Panc1 (cell line): Measurements from ENCODE around the gene RABEP1. TPM values are rescaled to one million over a fixed set of nuclear protein-coding genes. Genes with fewer than 3 reads are reported as not detected.

ENCODE experiments used
- ATAC-seq: fragments of 200-7000 bp; cut with Tn5 transposase; 2 replicates; pipeline ENCODE4 v1.9.1; 2020; ENCODE audit warnings: mild to moderate bottlenecking, moderate library complexity
- BruUV-seq: library from RNA; stranded (reverse); fragments of 400-500 nt; replicated peaks from 2 replicates; lab custom pipeline; 2021; lab: Mats Ljungman, UMichigan
- CTCF ChIA-PET: fragments of 300-600 bp; sonication (Branson Sonifier 250); formaldehyde crosslinking; loops from one replicate; lab custom pipeline; 2022; ENCODE audit warnings: antibody characterized with exemption; lab: Charles Lee
- POLR2A ChIA-PET: fragments of 300-600 bp; sonication (Branson Sonifier 250); formaldehyde crosslinking; loops from one replicate; lab custom pipeline; 2022; ENCODE audit warnings: antibody characterized with exemption; lab: Charles Lee
- DNase-seq: peaks from one replicate; pipeline ENCODE4 v3.0.0-alpha.2; 2010; ENCODE audit warnings: low read depth, low spot score
- H3K27ac ChIP-seq: 2 replicates; pipeline ENCODE4 v1.5.1; 2011; ENCODE audit warnings: mild to moderate bottlenecking, low read length, inconsistent platforms
- H3K27me3 ChIP-seq: fragments of 200-500 bp; sonication (Bioruptor generic); 2 replicates; pipeline ENCODE4 v1.6.0; 2014; ENCODE audit warnings: low read length, inconsistent platforms; ENCODE audit not compliant: control insufficient read depth, insufficient read depth
- H3K36me3 ChIP-seq: fragments of 200-500 bp; sonication (Bioruptor generic); 2 replicates; pipeline ENCODE4 v1.5.1; 2014; ENCODE audit warnings: inconsistent platforms, mild to moderate bottlenecking, low read length, moderate library complexity; ENCODE audit not compliant: control insufficient read depth, insufficient read depth
- H3K4me1 ChIP-seq: 2 replicates; pipeline ENCODE4 v1.5.1; 2011; ENCODE audit warnings: inconsistent platforms, mild to moderate bottlenecking, low read length, moderate library complexity; ENCODE audit not compliant: control insufficient read depth, insufficient read depth
- H3K4me3 ChIP-seq, 2 experiments: 2 replicates each; pipeline ENCODE4 v1.5.1; 2011 to 2012; ENCODE audit warnings: low read depth in 2 of 2, low read length in 2 of 2, mild to moderate bottlenecking in 2 of 2, inconsistent platforms in 1 of 2, moderate library complexity in 1 of 2
- H3K9me3 ChIP-seq: fragments of 200-500 bp; sonication (Bioruptor generic); 2 replicates; pipeline ENCODE4 v1.5.1; 2014; ENCODE audit warnings: low read depth, mild to moderate bottlenecking, inconsistent platforms, low read length, moderate library complexity; ENCODE audit not compliant: control insufficient read depth, insufficient read depth
- POLR2AphosphoS5 ChIP-seq: IDR thresholded peaks from 2 replicates; pipeline ENCODE4 v1.6.1; 2012; ENCODE audit warnings: mild to moderate bottlenecking, low read depth, low read length, moderate library complexity
- SIN3A ChIP-seq: IDR thresholded peaks from 2 replicates; pipeline ENCODE4 v1.6.1; 2012; ENCODE audit warnings: low read depth, mild to moderate bottlenecking, low read length, moderate library complexity, borderline replicate concordance; ENCODE audit not compliant: insufficient read depth
- TCF7L2 ChIP-seq: IDR thresholded peaks from 2 replicates; pipeline ENCODE4 v1.6.1; 2011; ENCODE audit warnings: mild to moderate bottlenecking, low read depth, low read length, inconsistent platforms
- in situ Hi-C: cut with HindIII; loops from 2 replicates; pipeline ENCODE4 v1.10.0; 2016; ENCODE audit warnings: low sequenced_read_pairs, low pct_unique_long_range_greater_than_20kb
- intact Hi-C: fragments of 100-400 bp; cut with micrococcal nuclease; formaldehyde crosslinking; loops from one replicate; pipeline ENCODE4 v1.10.0; 2022; ENCODE audit not compliant: unreplicated experiment
- total RNA-seq: library from RNA; stranded (reverse); gene quantifications from one replicate; pipeline ENCODE4 v1.2.1, GENCODE V29; 2021; ENCODE audit not compliant: unreplicated experiment
- TF ChIP-seq, protein P1 (sequence below), 2 experiments: IDR thresholded peaks; 2 replicates each; pipeline ENCODE4 v1.6.1; 2011 to 2012; ENCODE audit warnings: low read depth in 2 of 2, control low read depth in 1 of 2, low read length in 1 of 2, mild to moderate bottlenecking in 1 of 2, moderate library complexity in 1 of 2; ENCODE audit not compliant: insufficient read depth in 1 of 2
- TF ChIP-seq, protein P2 (sequence below): fragments of 450-650 bp; IDR thresholded peaks from 2 replicates; pipeline ENCODE4 v1.5.1; 2017; ENCODE audit warnings: mild to moderate bottlenecking

Gene RABEP1
- total RNA-seq, 1 experiment from 2014 or later, result 28.2 TPM

DNA sequence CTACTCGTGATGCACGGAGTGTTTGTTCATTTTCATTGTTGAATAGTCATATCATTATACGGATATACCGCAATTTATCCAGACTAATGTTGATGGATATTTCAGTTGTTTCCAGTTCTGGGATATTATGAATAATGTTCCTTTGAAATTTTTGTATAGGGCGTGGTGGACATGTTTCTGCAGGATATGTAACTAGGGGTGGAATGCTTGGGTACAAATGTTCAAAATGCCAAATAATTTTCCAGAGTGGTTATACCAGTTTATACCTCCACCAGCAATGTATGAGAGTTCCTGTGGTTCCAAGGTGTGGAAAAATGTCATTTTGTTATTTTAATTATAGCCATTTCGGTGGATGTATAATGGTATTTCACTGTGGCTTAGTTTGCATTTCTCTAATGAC is 83.7 kb downstream of the RABEP1 start:
- no TSS peak for BruUV-seq
- TF ChIP-seq SIN3A (no peak), TCF7L2 (no peak)
- ChIA-PET POLR2A (no interaction called here), CTCF (no interaction called here)
- no peaks in the 10 kb centered on the region for H3K27me3 ChIP-seq
- intact Hi-C loops, result no loop called here
- in situ Hi-C loops, result no loop called here
- H3K36me3 ChIP-seq, result peaks cover 8% of the 10 kb centered on the region
- ATAC-seq (no peak), DNase-seq (no peak)
- H3K9me3 ChIP-seq, result no peaks in the 10 kb centered on the region
- H3K4me1 ChIP-seq, result no peaks in the 10 kb centered on the region
- no peak overlapping the region for H3K4me3 ChIP-seq
- no peak overlapping the region for H3K27ac ChIP-seq

DNA sequence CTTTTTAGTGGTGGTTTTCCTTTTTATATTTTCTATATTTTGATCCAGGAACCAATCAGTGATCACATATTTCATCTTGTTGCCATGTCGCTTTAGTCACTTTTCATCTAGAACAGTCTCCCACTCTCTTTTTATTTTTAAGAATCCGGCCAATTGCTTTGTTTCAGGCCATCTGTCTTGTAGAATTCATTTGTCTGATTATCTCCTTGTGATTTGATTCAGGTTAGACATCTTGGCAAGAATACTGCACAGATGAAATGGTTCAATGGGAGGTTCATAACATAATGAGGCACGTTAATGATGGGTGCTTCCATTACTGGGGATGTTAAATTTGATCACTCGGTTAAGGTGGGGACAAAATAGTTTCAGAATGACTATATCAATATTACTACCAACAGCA is 88.3 kb downstream of the RABEP1 start:
- DNase-seq, result no peak
- no peak overlapping the region for H3K4me3 ChIP-seq
- ChIA-PET CTCF (no interaction called here), POLR2A (no interaction called here)
- H3K4me1 ChIP-seq, result no peaks in the 10 kb centered on the region
- no peaks in the 10 kb centered on the region for H3K9me3 ChIP-seq
- H3K27ac ChIP-seq, result no peak overlapping the region
- TSS peak; percentile 60 for BruUV-seq
- peaks cover 4% of the 10 kb centered on the region for H3K36me3 ChIP-seq
- intact Hi-C loops, result no loop called here
- in situ Hi-C loops, result no loop called here
- H3K27me3 ChIP-seq, result no peaks in the 10 kb centered on the region
- no peak for ATAC-seq
- TF ChIP-seq, protein P1, sequence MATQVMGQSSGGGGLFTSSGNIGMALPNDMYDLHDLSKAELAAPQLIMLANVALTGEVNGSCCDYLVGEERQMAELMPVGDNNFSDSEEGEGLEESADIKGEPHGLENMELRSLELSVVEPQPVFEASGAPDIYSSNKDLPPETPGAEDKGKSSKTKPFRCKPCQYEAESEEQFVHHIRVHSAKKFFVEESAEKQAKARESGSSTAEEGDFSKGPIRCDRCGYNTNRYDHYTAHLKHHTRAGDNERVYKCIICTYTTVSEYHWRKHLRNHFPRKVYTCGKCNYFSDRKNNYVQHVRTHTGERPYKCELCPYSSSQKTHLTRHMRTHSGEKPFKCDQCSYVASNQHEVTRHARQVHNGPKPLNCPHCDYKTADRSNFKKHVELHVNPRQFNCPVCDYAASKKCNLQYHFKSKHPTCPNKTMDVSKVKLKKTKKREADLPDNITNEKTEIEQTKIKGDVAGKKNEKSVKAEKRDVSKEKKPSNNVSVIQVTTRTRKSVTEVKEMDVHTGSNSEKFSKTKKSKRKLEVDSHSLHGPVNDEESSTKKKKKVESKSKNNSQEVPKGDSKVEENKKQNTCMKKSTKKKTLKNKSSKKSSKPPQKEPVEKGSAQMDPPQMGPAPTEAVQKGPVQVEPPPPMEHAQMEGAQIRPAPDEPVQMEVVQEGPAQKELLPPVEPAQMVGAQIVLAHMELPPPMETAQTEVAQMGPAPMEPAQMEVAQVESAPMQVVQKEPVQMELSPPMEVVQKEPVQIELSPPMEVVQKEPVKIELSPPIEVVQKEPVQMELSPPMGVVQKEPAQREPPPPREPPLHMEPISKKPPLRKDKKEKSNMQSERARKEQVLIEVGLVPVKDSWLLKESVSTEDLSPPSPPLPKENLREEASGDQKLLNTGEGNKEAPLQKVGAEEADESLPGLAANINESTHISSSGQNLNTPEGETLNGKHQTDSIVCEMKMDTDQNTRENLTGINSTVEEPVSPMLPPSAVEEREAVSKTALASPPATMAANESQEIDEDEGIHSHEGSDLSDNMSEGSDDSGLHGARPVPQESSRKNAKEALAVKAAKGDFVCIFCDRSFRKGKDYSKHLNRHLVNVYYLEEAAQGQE (IDR thresholded peaks at IDR 0.05; ENCODE audit: insufficient read depth in 1 of 2, low read depth in 2 of 2, low read length in 1 of 2), result no peak
- TF ChIP-seq POLR2AphosphoS5 (no peak), TCF7L2 (no peak), SIN3A (no peak)

DNA sequence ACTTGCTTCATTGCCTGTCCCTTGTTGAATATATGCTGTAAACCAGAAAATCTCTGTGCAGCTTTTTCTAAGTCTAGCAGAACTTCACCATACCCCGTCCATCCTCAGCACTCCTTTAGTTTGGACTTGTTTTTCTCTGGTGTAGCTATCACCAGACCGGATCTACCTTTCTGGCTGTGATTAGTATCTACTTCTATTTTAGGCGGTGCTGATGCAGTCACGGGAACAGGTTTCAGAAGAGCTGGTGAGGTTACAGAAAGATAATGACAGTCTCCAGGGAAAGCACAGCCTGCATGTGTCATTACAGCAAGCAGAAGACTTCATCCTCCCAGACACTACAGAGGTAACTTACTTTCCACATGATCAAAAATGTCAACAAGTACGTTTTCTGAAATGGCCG is 91.0 kb downstream of the RABEP1 start:
- intact Hi-C loops, result no loop called here
- TF ChIP-seq, protein P1 (IDR thresholded peaks at IDR 0.05; ENCODE audit: insufficient read depth in 1 of 2, low read depth in 2 of 2, low read length in 1 of 2), result no peak
- TF ChIP-seq POLR2AphosphoS5 (no peak), SIN3A (no peak), TCF7L2 (no peak)
- TF ChIP-seq, protein P2, sequence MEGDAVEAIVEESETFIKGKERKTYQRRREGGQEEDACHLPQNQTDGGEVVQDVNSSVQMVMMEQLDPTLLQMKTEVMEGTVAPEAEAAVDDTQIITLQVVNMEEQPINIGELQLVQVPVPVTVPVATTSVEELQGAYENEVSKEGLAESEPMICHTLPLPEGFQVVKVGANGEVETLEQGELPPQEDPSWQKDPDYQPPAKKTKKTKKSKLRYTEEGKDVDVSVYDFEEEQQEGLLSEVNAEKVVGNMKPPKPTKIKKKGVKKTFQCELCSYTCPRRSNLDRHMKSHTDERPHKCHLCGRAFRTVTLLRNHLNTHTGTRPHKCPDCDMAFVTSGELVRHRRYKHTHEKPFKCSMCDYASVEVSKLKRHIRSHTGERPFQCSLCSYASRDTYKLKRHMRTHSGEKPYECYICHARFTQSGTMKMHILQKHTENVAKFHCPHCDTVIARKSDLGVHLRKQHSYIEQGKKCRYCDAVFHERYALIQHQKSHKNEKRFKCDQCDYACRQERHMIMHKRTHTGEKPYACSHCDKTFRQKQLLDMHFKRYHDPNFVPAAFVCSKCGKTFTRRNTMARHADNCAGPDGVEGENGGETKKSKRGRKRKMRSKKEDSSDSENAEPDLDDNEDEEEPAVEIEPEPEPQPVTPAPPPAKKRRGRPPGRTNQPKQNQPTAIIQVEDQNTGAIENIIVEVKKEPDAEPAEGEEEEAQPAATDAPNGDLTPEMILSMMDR, result no peak
- Histone ChIP-seq H3K36me3 (peaks cover 8% of the 10 kb centered on the region), H3K27me3 (no peaks in the 10 kb centered on the region), H3K27ac (no peak overlapping the region), H3K4me3 (no peak overlapping the region), H3K9me3 (no peaks in the 10 kb centered on the region), H3K4me1 (no peaks in the 10 kb centered on the region)
- ChIA-PET POLR2A (no interaction called here), CTCF (no interaction called here)
- BruUV-seq, result no TSS peak
- no peak for ATAC-seq
- in situ Hi-C loops, result no loop called here
- no peak for DNase-seq
